Measurements from ENCODE around the gene CRTC1.
A peak's percentile ranks its signal among the peaks of the same experiment; 100 is the strongest.
"Not testable (repeated sequence)": the region's sequence is repeated elsewhere in the genome, so short reads cannot be mapped to it uniquely, and the experiment has no call there.

The CRTC1 gene

GRCh38 chr19:18672044-18672451 is 11.4 kb upstream of the CRTC1 start:
- no peak for TF ChIP-seq CTCF (IDR thresholded peaks at IDR 0.05; ENCODE audit: extremely low read depth, insufficient read depth, missing control alignments)

GRCh38 chr19:18672606-18673337 is 10.7 kb upstream of the CRTC1 start:
- no peak for DNase-seq (ENCODE audit: low spot score)
- in situ Hi-C loops (cut with MboI; ENCODE audit: low pct_unique_long_range_greater_than_20kb, low sequenced_read_pairs, unreplicated experiment) = no loop called here
- TF ChIP-seq CTCF (IDR thresholded peaks at IDR 0.05; ENCODE audit: extremely low read depth, insufficient read depth, missing control alignments) = peak; percentile 33

More at GRCh38 chr19:18672044-18672451, 11.4 kb upstream of the CRTC1 start:
- in situ Hi-C loops (cut with MboI; ENCODE audit: low pct_unique_long_range_greater_than_20kb, low sequenced_read_pairs, unreplicated experiment) = no loop called here
- no peak for DNase-seq (ENCODE audit: low spot score)

- TF ChIP-seq CTCF (IDR thresholded peaks at IDR 0.05; ENCODE audit: extremely low read depth, insufficient read depth, missing control alignments) = no peak
- no peak for DNase-seq (ENCODE audit: low spot score)
- in situ Hi-C loops (cut with MboI; ENCODE audit: low pct_unique_long_range_greater_than_20kb, low sequenced_read_pairs, unreplicated experiment) = no loop called here
These were observed 8.9 kb upstream of the CRTC1 start for GRCh38 chr19:18674616-18675015.

- in situ Hi-C loops (cut with MboI; ENCODE audit: low pct_unique_long_range_greater_than_20kb, low sequenced_read_pairs, unreplicated experiment) = no loop called here
- DNase-seq (ENCODE audit: low spot score) = no peak
- peak; percentile 45 for TF ChIP-seq CTCF (IDR thresholded peaks at IDR 0.05; ENCODE audit: extremely low read depth, insufficient read depth, missing control alignments)
These were observed 7.7 kb upstream of the CRTC1 start for GRCh38 chr19:18675779-18676178.

GRCh38 chr19:18676692-18677091 is 6.8 kb upstream of the CRTC1 start:
- in situ Hi-C loops (cut with MboI; ENCODE audit: low pct_unique_long_range_greater_than_20kb, low sequenced_read_pairs, unreplicated experiment) = no loop called here
- no peak for TF ChIP-seq CTCF (IDR thresholded peaks at IDR 0.05; ENCODE audit: extremely low read depth, insufficient read depth, missing control alignments)
- DNase-seq (ENCODE audit: low spot score) = no peak

GRCh38 chr19:18677156-18677555 is 6.3 kb upstream of the CRTC1 start:
- TF ChIP-seq CTCF (IDR thresholded peaks at IDR 0.05; ENCODE audit: extremely low read depth, insufficient read depth, missing control alignments) = no peak
- in situ Hi-C loops (cut with MboI; ENCODE audit: low pct_unique_long_range_greater_than_20kb, low sequenced_read_pairs, unreplicated experiment) = no loop called here
- DNase-seq (ENCODE audit: low spot score) = no peak

GRCh38 chr19:18680148-18680547 is 3.3 kb upstream of the CRTC1 start:
- in situ Hi-C loops (cut with MboI; ENCODE audit: low pct_unique_long_range_greater_than_20kb, low sequenced_read_pairs, unreplicated experiment); DNase-seq (ENCODE audit: low spot score): not testable (repeated sequence)
